GM18498 (cell line): ENCODE measurements around the gene RNASE2.
A peak's percentile ranks its signal among the peaks of the same experiment; 100 is the strongest.
"Not testable (repeated sequence)": the region's sequence is repeated elsewhere in the genome, so short reads cannot be mapped to it uniquely, and the experiment has no call there.

Experiments
- ATAC-seq: cut with Tn5 transposase; IDR thresholded peaks from one replicate; pipeline ENCODE4 v1.9.1; 2021; ENCODE audit warnings: mild to moderate bottlenecking, moderate library complexity; ENCODE audit not compliant: unreplicated experiment

RNASE2 gene

DNA sequence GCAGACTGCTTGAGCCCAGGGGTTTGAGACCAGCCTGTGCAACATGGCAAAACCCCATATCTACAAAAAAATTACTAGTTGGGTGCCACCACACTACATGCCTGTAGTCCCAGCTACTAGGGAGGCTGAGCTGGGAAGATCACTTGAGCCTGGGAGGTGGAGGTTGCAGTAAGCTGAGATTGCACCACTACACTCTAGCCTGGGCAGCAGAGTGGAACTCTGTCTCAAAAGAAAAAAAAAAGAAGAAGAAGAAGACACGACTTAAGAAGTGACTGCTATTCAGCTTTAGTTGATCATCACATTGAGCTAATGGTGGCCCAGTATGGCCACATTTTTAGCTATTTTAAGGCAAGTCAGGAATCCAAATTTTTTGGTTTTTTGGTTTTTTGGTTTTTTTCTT lies 25.6 kb downstream of the RNASE2 start:
- ATAC-seq = no peak

GRCh38 chr14:20982646-20983369 lies 27.5 kb downstream of the RNASE2 start:
- ATAC-seq = no peak

GRCh38 chr14:20985650-20986049 lies 30.4 kb downstream of the RNASE2 start:
- not testable (repeated sequence) for ATAC-seq

DNA sequence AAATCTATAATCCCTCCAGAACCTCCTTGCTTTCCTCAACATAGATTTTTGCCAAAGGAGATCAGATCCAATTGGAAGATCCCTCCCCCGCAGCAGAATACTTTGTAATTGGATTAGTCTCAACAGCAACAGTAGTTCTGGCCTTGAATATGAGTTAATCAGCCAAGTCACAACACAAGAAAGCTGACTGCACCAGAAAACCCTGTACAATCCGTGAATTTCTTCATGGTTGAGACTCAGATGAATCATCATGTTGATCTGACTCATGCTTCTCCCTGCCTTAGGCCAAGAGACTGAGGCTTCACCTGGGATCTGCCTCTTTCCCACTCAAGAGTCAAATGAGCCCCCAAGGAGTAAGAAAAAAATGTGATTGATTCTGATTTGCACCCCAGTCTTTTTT lies 31.5 kb downstream of the RNASE2 start:
- ATAC-seq = no peak

DNA sequence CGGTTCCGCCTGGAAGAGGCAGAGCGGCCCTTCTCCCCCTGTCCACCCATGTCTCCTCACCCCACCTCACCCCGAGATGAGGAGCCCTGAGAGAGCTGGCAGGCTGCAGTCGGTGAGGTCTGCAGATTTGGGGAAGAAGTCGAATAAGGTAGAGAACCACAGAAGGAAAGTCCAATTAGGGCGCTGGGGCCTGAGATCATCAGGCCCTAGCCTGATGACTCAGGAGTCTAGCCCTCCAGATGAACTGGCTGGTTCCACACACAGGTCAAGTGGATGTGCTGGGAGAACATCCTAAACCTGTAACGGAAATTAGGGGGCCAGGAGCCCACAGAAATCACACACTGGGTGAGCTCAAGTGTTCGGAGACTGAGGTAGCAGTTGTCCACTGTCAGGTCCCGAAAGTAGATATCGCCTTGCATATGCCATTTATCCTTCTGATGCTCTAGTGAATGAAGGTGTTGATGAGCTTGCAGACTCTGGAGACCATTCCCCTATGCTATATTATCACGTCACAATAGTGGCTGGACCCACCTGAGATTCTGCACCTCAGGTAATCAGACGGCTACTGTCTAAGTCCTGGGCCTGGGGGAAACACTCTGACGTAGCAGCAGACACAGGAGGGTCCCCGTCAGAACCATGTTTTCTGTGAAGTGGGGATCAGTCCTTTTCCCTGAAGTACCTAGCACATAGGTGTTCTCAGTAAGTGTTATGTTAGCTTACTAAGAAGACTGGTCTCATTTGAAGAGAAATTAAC lies 33.6 kb downstream of the RNASE2 start:
- ATAC-seq = no peak

GRCh38 chr14:20989471-20989786 lies 34.1 kb downstream of the RNASE2 start:
- ATAC-seq = no peak

GRCh38 chr14:20989787-20990600 lies 34.7 kb downstream of the RNASE2 start, which contains the start of gene METTL17:
Gene METTL17, plus strand, starts transcription at chr14:20989980. Its CDS starts 23 bp downstream, at chr14:20990003.
- peak; percentile 97 for ATAC-seq

DNA sequence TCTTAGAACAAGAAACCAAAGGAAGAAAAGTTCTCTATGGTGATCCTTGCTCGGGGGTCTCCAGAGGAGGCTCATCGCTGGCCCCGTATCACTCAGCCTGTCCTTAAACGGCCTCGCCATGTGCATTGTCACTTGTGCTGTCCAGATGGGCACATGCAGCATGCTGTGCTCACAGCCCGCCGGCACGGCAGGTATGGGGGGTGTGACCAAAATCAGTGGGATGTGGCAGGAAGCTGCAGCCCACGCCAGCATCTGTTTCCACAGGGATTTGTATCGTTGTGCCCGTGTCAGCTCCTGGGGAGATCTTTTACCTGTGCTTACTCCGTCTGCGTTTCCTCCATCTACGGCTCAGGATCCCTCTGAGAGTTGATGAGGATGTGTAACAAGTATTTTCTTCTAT lies 41.2 kb downstream of the RNASE2 start:
- no peak for ATAC-seq

- ATAC-seq = no peak
Observed at GRCh38 chr14:20997115-20997514, 41.8 kb downstream of the RNASE2 start.

DNA sequence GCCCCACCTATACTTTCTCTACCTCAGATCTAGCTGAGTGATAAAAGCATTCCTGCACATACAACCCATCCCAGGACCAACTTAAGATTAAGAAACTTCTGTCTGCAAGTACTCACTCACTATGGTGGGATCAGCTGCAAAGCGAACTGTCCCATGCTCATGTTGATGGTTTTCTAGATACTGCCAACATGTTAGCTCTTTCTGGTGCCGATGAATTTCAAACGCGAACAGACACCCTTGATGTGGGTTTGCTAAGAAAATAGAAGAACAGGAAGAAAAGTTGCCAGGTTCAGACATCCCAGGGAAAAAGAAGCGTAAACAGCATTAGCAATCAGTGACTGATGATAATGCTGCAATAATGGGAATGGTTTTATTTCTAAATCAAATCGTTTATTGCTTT lies 42.3 kb downstream of the RNASE2 start:
- ATAC-seq = no peak

DNA sequence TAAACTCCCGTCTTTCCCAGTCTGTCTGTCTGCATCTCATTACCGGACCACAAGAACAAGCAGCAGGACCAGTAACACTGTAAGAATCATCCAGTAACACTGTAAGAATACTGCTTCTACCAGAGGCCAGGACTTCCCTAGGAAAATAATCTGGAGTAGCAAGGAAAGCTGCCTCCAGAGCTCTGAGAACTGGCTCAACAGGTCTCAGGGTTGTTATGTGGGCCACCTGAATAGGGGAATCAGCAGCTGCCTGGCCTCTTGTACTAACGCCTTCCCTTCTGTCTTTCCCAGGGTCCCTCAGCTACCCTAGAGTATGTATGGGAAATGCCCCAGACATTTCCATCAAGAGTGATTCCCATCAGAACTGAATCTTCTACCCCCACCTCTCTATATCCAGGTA lies 42.9 kb downstream of the RNASE2 start:
- ATAC-seq = no peak

DNA sequence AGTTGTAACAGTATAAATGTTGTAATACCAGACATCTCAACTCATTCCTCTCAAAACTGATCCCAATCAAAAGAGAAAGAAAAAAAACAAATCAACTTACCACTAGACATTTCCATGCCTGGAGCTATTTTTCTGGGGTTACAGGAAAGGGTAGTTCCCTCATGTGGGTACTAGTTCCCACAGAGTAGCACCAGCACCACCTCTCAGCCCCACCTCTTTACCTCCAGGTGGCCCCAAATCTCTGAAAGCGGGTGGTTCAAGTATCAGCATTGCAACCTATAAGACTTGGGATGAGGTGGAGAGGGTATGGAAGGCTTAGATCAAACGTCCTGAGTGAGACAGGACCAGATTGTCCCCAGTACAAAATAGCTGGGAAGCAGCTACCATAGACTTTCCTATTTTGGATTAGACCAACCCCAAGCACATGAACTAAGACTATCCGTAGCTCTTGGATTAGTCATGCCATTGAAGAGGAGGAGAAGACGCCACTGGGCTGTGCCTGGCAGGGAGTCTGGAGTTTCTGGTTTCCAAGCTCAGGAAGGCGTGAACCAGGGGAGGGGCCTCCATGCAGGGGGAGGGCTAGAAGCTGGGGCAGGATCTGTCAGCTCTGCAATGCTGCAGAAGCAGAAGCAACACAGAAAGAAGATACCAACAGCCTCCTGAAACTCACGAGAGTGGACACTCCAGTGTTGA lies 43.5 kb downstream of the RNASE2 start, which contains the start of gene SLC39A2:
Gene SLC39A2, plus strand, starts transcription at position 620 of the 693 bp plus-strand sequence. CDS start 154 bp downstream, outside the sequence.
- ATAC-seq = no peak

GRCh38 chr14:20999591-20999990 lies 44.3 kb downstream of the RNASE2 start:
- no peak for ATAC-seq

DNA sequence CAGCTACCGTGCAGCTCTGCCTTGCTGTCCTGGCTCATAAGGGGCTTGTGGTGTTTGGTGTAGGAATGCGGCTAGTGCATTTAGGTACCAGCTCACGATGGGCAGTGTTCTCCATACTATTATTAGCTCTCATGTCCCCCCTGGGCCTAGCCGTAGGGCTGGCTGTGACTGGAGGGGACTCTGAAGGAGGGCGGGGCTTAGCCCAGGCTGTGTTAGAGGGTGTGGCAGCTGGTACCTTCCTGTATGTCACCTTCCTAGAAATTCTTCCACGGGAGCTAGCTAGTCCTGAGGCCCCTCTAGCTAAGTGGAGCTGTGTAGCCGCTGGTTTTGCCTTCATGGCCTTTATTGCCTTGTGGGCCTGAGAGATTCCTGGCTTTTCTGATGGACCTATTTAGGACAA lies 45.9 kb downstream of the RNASE2 start:
- no peak for ATAC-seq

- ATAC-seq = no peak
Observed at GRCh38 chr14:21003788-21004346, 48.6 kb downstream of the RNASE2 start.
